NK-92 (cell line): ENCODE results near the gene SGSH.
"Not testable (repeated sequence)": the region's sequence is repeated elsewhere in the genome, so short reads cannot be mapped to it uniquely, and the experiment has no call there.

ENCODE experiments used
- DNase-seq: peaks from one replicate; lab custom pipeline; 2025; ENCODE audit not compliant: unreplicated experiment; lab: John Stamatoyannopoulos, UW

Gene SGSH

DNA sequence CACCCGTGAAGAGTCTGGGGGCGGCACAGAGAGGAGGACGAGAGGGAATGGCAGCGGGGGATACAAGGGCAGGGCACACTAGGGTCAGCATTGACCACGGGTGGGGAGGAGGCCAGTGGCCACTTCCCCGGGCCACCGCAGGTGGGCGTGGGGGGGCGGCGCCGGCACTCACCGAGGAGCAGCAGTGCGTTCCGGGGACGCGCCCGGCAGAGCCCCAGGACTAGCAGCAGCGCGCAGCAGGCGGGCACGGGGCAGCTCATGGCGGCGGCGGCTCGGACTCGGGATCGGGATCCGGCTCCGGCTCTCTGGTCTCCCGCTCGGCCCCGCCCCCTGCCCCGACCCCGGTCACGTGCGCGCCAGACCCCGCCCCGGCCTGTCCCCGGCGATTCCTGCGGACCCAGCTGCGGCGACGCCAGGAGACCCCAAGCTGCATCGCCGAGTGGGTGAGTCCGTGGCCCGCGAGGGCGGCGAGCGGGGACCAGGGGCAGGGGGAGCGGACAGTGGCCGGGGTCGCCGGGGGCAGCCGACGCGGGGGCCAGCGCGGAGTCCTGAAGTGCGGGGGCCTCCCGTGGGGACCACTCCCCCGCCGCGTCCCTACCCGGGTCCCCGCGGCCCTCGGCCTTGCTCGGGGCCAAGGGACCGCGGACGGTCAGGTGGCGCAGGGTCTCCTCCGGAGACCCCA lies at the start of gene SGSH, which contains the start of gene SLC26A11:
TSS of gene SGSH (minus strand) at position 280 of the 682 bp plus-strand sequence. CDS start at position 260, 20 bp downstream.
TSS of gene SLC26A11 (plus strand) at position 374 of the 682 bp plus-strand sequence. CDS start 1,134 bp downstream, outside the sequence.
- DNase-seq: no peak

DNA sequence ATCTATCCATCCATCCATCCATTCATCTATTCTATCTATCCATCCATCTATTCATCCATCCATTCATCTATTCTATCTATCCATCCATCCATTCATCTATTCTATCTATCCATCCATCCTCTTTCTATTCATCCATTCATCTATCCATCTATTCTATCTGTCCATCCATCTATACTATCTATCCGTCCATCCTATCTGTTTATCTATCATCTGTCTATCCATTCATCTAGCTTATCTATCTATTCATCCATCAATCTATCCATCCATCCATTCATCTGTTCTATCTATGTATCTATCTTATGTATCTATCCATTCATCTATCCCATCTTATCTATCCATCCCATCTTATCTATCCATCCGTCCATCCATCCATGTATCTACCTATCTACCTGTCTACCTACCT lies 49.3 kb upstream of the SGSH start:
- DNase-seq: no peak

DNA sequence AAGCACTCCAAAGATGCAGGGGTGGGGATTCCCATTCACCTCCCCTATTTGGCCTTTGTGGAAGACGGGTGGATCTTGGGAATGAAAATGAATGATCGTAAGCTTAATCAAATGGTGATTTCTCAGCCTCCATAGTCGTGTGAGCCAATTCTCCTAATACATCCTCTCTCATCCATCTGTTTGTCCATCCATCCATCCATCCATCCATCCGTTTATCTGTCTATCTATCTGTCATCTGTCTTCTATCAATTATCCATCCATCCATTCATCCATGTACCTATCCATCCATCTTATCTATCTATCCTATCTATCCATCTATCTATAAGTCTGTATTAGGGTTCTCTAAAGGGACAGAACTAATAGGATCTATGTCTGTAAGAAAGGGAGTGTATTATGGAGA lies 48.3 kb upstream of the SGSH start:
- DNase-seq: no peak

DNA sequence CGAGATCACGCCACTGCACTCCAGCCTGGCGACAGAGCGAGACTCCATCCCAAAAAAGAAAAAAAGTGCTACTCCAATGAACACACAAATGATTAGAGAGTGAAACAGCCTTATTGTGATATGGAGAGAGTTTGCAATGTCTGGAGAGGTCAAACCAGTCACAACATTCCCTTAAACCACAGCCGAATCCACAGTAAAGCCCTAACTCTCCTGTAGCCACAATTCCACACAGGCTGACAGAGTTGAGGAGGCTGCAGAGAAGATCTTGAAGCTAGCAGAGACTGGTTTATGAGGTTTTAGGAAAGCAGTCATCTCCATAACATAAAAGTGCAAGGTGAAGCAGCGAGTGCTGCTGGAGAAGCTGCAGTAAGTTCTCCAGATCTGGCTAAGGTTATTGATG lies 47.3 kb upstream of the SGSH start:
- DNase-seq: no peak

DNA sequence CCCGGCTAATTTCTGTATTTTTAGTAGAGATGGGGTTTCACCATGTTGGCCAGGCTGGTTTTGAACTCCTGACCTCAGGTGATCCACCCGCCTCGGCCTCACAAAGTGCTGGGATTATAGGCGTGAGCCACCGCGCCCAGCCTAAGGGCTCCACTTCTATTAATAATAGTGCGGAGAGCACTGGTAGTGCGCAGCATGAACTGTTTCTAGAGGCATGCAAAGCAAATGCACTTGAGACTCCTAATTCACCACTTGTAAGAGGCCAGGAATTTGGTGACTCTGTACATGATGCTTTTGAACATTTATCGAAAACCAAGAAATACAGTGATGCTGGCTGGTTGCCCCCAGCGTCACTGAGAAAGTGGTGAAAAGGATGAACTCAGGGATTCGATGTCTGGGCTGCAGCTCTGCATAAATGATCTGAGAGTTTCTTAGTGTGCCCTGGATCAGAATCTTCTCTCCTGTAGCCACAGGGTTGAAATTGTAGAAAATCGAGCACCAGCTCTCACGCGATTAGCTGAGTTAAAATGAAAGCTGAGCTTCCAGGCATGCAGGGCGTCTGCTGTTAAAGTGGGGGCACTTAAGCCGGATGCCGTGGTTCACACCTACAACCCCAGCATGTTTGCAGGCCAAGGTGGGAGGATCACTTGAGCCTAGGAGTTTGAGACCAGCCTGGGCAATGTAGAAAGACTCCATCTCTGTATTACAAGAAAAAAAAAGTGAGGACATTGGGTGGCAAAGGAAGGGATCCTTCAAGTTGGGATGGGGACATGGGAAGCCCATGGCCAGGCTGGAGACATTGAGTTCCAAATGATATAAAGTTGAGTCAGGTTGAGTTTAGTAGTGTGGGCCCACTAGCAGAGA lies 45.3 kb upstream of the SGSH start:
- DNase-seq: no peak

DNA sequence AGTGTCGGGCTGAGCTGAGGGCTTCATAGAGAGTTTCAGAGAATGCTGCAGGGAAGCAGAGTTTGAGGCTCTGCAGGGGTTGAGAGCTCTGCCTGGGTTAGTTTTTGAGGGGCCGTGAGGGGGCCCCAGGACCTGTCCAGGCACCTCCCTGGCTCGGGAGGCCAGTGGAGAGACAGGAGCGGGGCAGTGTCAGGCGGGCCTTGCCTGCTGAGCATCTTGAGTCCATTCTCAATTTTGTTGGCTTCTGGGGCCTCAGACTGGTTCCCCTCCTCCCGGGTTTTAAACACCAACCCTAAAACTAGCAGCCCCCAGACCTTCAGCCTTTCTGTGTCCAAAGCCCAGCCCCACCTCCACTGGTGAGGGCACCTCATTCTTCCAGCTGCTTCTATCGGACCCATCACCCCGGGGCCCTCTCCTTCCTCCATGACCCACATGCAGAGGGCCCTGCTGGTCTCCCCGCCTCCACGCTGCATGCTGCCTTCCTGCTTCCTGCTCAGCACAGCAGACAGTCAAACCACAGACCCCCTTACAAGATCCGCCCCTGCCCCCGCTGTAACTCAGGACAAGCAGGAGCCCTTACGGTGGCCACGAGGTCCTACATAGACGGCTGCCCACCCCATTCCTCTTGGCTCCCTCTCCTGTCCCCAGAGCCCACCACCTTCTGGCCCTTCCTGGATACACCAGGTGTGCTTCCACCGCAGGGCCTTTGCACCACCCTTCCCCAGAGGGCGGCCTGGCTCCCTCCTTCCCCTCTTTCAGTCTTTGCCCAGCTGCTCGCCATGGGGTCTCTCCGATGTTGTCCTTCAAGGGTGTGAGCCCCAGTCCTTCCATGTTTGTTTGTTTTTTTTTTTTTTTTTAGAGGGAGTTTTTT lies 44.3 kb upstream of the SGSH start:
- DNase-seq: no peak

DNA sequence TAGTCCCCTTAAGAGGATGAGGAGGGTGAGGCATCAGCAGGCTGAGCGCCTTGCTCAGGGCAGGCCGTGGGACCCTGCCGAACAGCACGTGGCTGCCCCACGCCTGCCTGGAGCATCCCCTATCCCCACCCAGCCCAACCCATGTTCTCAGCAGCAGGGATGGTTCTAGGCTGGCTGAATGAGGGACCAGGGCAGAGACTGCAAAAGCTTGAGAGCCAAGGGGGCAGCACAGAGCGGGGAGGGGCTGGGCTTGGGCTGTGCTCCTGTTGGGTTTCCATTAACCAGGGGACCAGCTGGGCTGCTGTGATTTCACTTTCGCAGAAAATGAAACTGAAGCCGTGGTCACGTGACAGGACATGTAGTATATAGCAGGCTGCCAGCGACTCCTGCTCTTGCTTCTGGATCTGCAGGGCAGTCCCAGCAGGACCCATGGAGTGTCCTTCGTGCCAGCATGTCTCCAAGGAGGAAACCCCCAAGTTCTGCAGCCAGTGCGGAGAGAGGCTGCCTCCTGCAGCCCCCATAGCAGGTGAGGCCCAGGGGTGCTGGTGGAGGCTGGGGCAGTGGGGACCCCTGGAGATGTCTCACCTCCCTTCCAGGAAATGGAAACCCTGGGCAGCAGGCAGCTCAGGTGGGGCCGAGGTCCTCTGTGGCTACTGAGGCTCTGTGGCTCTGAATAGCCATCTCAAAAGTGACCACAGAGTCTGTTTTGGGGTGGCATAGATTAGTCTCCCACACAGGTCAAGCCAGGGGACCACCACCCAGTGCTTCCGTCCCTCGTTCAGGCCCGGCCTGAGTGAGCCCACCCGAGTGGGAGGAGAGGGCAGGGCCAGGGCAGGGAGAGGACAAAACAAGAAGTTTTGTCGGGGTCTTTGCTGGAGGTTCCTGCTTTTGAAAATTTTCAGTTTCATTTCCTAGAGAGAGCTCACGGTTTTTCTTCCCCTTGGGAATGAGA lies 43.4 kb upstream of the SGSH start:
- DNase-seq: peak; percentile 21

DNA sequence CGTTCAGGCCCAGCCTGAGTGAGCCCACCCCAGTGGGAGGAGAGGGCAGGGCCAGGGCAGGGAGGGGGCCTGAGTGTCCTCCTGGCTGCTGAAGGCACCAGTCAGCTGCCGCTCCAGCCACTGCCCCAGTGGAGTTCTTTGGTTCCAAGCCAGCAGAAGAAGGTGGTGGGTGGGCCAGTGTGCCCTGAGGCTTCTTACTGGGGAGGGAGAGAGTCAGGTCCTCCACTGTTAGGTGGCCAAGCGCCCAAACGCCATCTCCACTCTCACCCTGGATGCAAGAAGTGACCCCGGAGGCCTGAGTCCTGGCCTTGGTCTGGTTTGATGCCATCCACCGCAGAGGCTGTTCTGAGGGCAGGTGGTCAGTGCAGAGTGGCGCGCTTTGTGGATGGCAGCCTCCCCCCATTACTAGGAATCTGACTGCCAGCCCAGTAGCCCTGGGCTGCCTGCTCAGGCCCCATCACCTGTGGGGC lies 42.7 kb upstream of the SGSH start:
- no peak for DNase-seq

DNA sequence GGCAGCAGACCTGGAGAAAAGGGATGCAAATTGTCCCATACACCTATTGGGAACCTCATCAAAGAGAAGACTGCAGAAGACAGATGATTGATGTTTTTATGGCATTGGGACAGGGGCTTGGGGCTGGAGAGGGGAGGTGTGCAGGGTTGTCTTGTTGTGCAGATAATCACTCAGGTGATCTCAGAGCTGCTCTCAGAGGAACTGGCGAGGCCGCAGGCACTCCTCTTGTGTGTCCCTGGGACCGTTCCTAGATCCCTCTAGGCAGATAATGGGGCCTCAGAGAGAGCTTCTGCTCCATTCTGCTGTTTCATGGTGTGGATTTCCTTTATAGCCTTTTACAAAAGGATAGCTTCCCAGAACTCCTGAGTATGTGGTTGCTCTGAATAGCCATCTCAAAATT lies 42.2 kb upstream of the SGSH start:
- no peak for DNase-seq

DNA sequence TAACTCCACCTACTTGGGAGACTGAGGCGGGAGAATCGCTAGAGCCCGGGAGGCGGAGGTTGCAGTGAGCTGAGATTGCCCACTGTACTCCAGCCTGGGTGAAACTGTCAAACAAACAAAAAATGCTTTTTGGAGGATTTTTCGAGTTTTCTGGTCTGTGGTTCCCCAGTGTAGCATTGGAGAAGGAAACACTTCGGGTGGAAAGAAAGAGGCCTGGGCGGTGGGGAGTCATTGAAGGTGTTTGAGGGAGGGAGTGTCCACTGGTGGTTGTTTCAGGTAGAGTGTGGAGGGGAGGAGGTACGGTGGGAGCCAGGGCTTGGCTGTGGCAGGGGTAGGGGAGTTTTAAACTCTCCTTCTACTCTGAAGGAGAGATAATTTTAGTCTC lies 41.8 kb upstream of the SGSH start:
- no peak for DNase-seq

DNA sequence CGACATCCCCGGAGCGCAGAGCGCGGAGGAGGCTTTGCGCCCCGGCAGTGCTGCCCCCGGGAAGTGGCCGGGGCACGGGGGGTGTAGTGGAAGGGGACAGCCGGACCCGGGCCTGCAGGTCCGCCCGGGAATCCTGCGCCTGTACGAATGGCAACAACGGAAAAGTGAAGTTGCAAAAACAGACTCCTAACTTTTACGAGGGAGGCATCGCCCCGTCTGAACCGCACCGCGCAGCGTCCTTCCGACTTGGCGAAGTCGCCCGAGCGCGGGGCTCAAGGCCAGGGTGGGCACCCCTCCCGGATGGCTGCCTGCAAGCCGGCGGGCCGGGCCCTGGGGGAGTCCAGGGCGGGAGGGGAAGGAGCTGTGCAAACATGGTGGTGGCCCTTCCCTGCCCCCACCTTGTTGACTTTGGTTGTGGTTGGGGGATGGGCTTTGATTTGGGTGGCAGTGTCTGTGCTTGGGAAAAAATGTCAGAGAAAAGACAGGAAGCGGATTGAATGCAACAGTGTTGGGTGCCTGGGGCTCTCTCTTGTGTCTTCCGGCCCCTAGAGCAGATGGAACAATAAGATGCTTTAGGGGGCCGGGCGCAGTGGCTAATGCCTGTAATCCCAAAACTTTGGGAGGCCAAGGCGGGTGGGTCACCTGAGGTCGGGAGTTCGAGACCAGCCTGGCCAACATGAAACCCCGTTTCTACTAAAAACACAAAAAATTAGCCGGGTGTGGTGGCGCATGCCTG lies 41.2 kb upstream of the SGSH start:
- DNase-seq: no peak

DNA sequence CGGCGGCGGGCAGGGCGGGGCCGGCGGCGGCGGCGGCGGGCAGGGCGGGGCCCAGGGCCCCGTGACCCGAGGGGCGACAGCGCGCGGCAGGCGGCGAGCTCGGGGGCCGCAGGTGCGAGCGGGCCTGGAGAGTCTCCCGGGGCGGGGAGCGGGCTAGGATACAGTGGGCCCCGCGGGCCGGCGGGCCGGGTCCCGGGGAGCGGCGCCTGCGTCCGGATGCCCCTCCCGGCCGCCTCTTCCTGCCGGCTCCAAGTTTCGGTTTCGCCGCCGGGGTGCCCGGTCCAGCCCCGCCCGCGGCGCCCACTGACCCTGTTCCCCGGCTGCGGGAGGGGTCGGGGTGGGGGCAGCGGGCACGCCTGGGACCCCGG lies 40.6 kb upstream of the SGSH start, which contains the start of gene RNF213:
TSS of gene RNF213 (plus strand) at position 62 of the 368 bp plus-strand sequence. CDS start 2,830 bp downstream, outside the sequence.
- no peak for DNase-seq

DNA sequence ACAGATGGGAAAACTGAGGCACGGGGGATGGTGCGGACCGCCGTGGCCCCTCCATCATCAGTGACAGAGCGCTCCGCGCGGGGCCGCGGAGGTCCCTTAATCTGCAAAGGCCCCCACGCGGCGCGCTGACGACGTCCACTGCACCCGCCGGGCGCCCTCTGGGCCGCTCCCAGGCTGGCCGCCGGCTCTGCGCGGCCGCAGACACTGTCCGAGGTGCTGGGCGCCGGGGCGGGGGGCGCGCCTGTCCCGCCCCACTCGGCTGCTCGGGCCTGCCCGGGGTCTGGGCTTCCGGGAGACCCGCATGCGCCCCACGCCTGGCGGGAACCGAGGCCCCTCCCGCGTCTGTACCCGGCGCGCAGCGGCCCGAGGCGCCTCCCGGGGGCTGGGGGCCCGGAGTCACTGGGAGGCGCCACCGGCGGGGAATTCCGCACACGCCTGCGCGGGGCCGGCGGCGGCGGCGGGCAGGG lies 40.0 kb upstream of the SGSH start:
- no peak for DNase-seq

DNA sequence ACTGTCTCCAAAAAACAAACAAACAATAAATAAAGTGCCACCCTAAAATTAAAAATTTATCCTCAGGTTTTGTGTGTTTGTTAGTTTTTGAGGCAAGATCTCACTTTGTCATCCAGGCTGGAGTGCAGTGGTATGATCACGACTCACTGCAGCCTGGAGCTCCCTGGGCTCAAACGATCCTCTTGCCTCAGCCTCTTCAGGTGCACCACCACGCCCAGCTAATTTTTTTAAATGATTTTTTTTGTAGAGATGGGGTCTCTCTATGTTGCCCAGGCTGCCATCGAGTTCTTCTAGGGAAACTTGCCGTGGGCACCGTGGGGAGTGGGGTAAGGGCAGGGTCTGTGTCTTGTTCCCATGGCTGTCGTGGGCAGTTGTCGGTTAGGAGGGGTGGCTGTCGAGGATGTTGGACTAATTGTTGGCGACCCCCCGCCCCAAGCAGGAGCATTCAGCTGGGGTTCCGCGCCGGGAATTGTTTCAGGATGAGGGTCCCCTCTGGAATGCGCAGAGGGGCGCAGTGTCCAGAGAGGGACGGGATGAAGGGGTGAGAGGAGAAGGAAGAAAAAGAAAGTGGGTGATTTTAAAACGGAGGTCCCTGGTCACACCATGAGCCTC lies 39.4 kb upstream of the SGSH start:
- no peak for DNase-seq

DNA sequence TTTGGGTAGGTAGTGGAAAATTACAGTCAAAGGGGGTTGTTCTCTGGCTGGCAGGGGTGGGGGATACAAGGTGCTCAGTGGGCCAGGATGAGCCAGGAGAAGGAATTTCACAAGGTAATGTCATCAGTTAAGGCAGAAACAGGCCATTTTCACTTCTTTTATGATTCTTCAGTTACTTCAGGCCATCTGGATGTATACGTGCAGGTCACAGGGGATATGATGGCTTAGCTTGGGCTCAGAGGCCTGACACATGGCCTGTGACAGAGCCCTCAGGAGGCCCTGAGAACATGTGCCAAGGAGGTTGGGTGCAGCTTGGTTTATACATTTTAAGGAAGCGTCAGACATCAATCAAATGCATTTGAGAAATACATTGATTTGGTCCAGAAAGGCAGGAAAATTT lies 38.2 kb upstream of the SGSH start:
- not testable (repeated sequence) for DNase-seq

DNA sequence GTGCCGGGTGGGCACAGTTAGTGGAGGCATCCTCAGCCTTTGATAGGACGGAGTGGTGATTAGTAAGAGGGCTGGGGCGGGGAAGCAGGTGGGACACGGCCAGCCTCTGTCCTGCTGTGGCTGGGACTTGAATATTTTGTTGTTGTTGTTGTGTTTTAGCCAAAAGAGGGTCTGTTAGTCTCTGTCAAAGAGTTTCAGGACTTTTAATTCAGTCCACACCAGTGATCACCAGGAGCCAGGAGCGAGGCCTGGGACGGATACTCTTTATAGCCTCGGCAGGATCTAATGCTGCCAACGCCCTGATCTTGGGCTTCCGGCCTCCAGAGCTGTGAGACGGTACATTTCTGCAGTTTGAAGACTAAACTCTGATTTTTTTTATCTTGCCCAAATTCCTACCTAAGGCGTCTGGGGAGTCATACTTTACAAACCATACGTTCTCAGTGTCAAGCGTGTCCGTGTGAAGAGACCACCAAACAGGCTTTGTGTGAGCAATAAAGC lies 37.6 kb upstream of the SGSH start:
- no peak for DNase-seq

DNA sequence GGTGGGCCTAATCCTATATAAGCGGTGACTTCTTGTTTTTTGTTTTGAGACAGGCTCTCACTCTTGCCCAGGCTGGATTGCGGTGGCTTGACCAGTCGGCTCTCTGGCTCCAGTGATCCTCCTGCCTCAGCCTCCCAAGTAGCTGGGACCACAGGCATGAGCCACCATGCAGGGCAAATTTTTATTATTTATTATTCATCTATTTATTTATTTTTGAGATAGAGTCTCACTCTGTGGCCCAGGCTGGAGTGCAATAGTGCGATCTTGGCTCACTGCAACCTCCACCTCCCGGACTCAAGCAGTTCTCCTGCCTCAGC lies 35.9 kb upstream of the SGSH start:
- DNase-seq: no peak

DNA sequence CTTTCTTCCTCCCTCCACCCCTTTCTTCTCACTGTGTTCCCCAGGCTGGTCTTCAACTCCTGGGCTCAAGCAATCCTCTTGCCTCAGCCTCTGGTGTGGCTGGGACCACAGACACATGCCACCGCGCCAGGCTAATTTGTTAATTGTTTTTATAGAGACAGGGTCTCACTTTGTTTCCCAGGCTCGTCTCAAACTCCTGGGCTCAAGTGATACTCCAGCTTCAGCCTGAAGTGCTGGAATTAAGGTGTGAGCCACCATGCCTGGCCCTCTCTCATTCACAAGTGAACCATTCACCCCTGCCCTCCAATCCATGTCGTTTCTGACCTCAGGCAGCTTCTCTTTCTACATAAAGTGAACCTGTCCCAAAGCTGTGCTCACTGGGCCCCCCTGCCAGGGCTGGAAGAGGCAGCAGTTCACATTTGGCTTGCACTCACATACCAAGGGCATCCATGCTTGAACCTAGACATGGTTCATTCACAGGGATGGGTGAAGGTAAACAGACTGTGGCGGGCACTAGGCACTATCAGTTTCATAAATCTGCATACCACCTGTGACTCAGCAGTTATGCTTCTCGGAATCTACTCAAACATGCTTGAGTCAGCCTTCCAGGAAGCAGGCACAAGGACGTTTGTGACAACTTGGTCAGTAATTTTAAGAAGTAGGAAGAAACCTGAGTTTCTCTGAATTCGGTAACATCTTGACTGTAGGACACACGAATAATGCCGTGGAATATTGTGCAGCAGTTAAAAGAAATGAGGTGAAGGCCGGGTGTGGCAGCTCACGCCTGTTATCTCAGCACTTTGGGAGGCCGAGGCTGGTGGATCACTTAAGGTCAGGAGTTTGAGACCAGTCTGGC lies 34.5 kb upstream of the SGSH start:
- DNase-seq: no peak
